Neural cell (in vitro differentiated cells): ENCODE measurements around the gene TPSAB1. TPM values are rescaled to one million over a fixed set of nuclear protein-coding genes. Genes with fewer than 3 reads are reported as not detected.

Experiments used
- H2AFZ ChIP-seq: fragments of 200-600, 300-800 bp; sonication (generic), shearing (Covaris generic); 2 replicates; pipeline ENCODE4 v1.6.0; 2014; ENCODE audit warnings: low read depth, mild to moderate bottlenecking, antibody characterized with exemption, low read length, moderate library complexity
- H3F3A ChIP-seq: fragments of 200-600 bp; shearing (Covaris generic); 2 replicates; pipeline ENCODE4 v1.6.1; 2016; ENCODE audit warnings: mild to moderate bottlenecking, moderate library complexity, mixed read lengths, antibody characterized with exemption, low read length; ENCODE audit not compliant: insufficient read depth, poor library complexity, severe bottlenecking
- H3K27ac ChIP-seq: fragments of 200-600, 300-800 bp; sonication (generic), shearing (Covaris generic); 2 replicates; pipeline ENCODE4 v1.5.1; 2014; ENCODE audit warnings: mild to moderate bottlenecking, low read length, moderate library complexity
- H3K27me3 ChIP-seq: fragments of 300-800, 200-600 bp; sonication (generic), shearing (Covaris generic); 2 replicates; pipeline ENCODE4 v1.6.0; 2014; ENCODE audit warnings: mild to moderate bottlenecking, low read depth, low read length, moderate library complexity; ENCODE audit not compliant: insufficient read depth
- H3K36me3 ChIP-seq: fragments of 300-800, 200-600 bp; sonication (generic), shearing (Covaris generic); 2 replicates; pipeline ENCODE4 v1.5.1; 2014; ENCODE audit warnings: mild to moderate bottlenecking, antibody characterized with exemption, low read length, moderate library complexity; ENCODE audit not compliant: insufficient read depth
- H3K4me2 ChIP-seq: fragments of 300-800, 200-600 bp; sonication (generic), shearing (Covaris generic); 2 replicates; pipeline ENCODE4 v1.6.0; 2014; ENCODE audit warnings: mild to moderate bottlenecking, low read length
- H3K4me3 ChIP-seq: fragments of 300-800, 200-600 bp; sonication (generic), shearing (Covaris generic); 2 replicates; pipeline ENCODE4 v1.5.1; 2014; ENCODE audit warnings: mild to moderate bottlenecking, low read length, moderate library complexity
- H3K79me2 ChIP-seq: fragments of 200-600 bp; shearing (Covaris generic); replicated peaks from 2 replicates; pipeline ENCODE4 v1.6.0; 2014; ENCODE audit warnings: mild to moderate bottlenecking, low read length, moderate library complexity; ENCODE audit not compliant: insufficient read depth
- H3K9ac ChIP-seq: fragments of 300-800, 200-600 bp; sonication (generic), shearing (Covaris generic); 2 replicates; pipeline ENCODE4 v1.6.1; 2016; ENCODE audit warnings: mild to moderate bottlenecking, low read length, mixed read lengths
- H3K9me2 ChIP-seq: fragments of 200-600 bp; shearing (Covaris generic); 2 replicates; pipeline ENCODE4 v1.6.1; 2016; ENCODE audit warnings: mild to moderate bottlenecking, low read length, mixed read lengths; ENCODE audit not compliant: insufficient read depth
- H3K9me3 ChIP-seq: fragments of 200-600, 300-800 bp; sonication (generic), shearing (Covaris generic); 2 replicates; pipeline ENCODE4 v1.6.1; 2016; ENCODE audit warnings: mild to moderate bottlenecking, mixed run types, low read length, moderate library complexity, mixed read lengths
- H4K20me1 ChIP-seq: fragments of 200-600 bp; shearing (Covaris generic); 2 replicates; pipeline ENCODE4 v1.6.1; 2016; ENCODE audit warnings: mild to moderate bottlenecking, mixed run types; ENCODE audit not compliant: insufficient read depth
- CTCF ChIP-seq: fragments of 450-650 bp; IDR thresholded peaks from 2 replicates; pipeline ENCODE4 v1.5.1; 2014; ENCODE audit warnings: antibody characterized with exemption, mild to moderate bottlenecking, moderate library complexity; ENCODE audit not compliant: poor library complexity, severe bottlenecking
- EP300 ChIP-seq: fragments of 450-650 bp; conservative IDR thresholded peaks from 2 replicates; pipeline ENCODE4 v1.6.1; 2014; ENCODE audit warnings: antibody characterized with exemption, mild to moderate bottlenecking, moderate library complexity; ENCODE audit not compliant: poor library complexity, severe bottlenecking
- EZH2 ChIP-seq: fragments of 200-600, 300-800 bp; shearing (Covaris generic), sonication (generic); IDR thresholded peaks from 2 replicates; pipeline ENCODE4 v1.6.1; 2014; ENCODE audit warnings: antibody characterized with exemption, low read length, borderline replicate concordance, mild to moderate bottlenecking; ENCODE audit not compliant: insufficient read depth, poor library complexity, severe bottlenecking
- MXI1 ChIP-seq: fragments of 450-650 bp; conservative IDR thresholded peaks from 2 replicates; pipeline ENCODE4 v1.6.1; 2014; ENCODE audit warnings: antibody characterized with exemption, mild to moderate bottlenecking; ENCODE audit not compliant: poor library complexity, severe bottlenecking
- POLR2AphosphoS5 ChIP-seq: IDR thresholded peaks from 2 replicates; pipeline ENCODE4 v1.6.1; 2012
- RAD21 ChIP-seq: fragments of 450-650 bp; conservative IDR thresholded peaks from 2 replicates; pipeline ENCODE4 v1.6.1; 2014; ENCODE audit warnings: antibody characterized with exemption, mild to moderate bottlenecking, moderate library complexity
- REST ChIP-seq: IDR thresholded peaks from 2 replicates; pipeline ENCODE4 v1.6.1; 2012; ENCODE audit warnings: borderline replicate concordance
- SMC3 ChIP-seq: fragments of 450-650 bp; conservative IDR thresholded peaks from 2 replicates; pipeline ENCODE4 v1.6.1; 2014; ENCODE audit warnings: antibody characterized with exemption, mild to moderate bottlenecking, moderate library complexity; ENCODE audit not compliant: poor library complexity
- TAF1 ChIP-seq: IDR thresholded peaks from 2 replicates; pipeline ENCODE4 v1.6.1; 2012; ENCODE audit warnings: low read depth
- polyA plus RNA-seq: library from polyadenylated mRNA; depleted of rRNA; stranded (reverse); fragments of >200 nt; gene quantifications from 2 replicates; pipeline ENCODE4 v1.2.3, GENCODE V29; 2014

TPSAB1 gene
- polyA plus RNA-seq, 1 donor from 2014 or later = not detected

- TF ChIP-seq SMC3 (no peak), TAF1 (no peak), RAD21 (no peak), EP300 (no peak), CTCF (no peak), MXI1 (no peak), REST (no peak), EZH2 (no peak), POLR2AphosphoS5 (no peak)
- no peak overlapping the region for H2AFZ ChIP-seq
- H3K9me2 ChIP-seq = no peaks in the 10 kb centered on the region
- H3K36me3 ChIP-seq = no peaks in the 10 kb centered on the region
- H3K27ac ChIP-seq = no peak overlapping the region
- no peaks in the 10 kb centered on the region for H3F3A ChIP-seq
- H3K9ac ChIP-seq = no peak overlapping the region
- H3K79me2 ChIP-seq = no peaks in the 10 kb centered on the region
- H3K27me3 ChIP-seq = no peaks in the 10 kb centered on the region
- no peak overlapping the region for H3K4me2 ChIP-seq
- H3K9me3 ChIP-seq = no peaks in the 10 kb centered on the region
- H3K4me3 ChIP-seq = no peak overlapping the region
- H4K20me1 ChIP-seq = no peaks in the 10 kb centered on the region
Observed at GRCh38 chr16:1216296-1216619, 24.2 kb upstream of the TPSAB1 start.

GRCh38 chr16:1216681-1217400 lies 23.7 kb upstream of the TPSAB1 start:
- Histone ChIP-seq H3K36me3 (no peaks in the 10 kb centered on the region), H4K20me1 (no peaks in the 10 kb centered on the region), H3K79me2 (no peaks in the 10 kb centered on the region)

More at GRCh38 chr16:1216681-1217400, 23.7 kb upstream of the TPSAB1 start:
- no peak overlapping the region for H3K9ac ChIP-seq
- no peaks in the 10 kb centered on the region for H3K27me3 ChIP-seq
- TF ChIP-seq POLR2AphosphoS5 = no peak
- no peak for TF ChIP-seq MXI1
- no peak for TF ChIP-seq EZH2
- no peak for TF ChIP-seq EP300
- no peak for TF ChIP-seq SMC3
- no peak for TF ChIP-seq CTCF
- no peak for TF ChIP-seq REST
- no peak for TF ChIP-seq RAD21
- TF ChIP-seq TAF1 = no peak
- H3K4me2 ChIP-seq = no peak overlapping the region
- no peak overlapping the region for H3K4me3 ChIP-seq
- H3K27ac ChIP-seq = no peak overlapping the region
- no peak overlapping the region for H2AFZ ChIP-seq
- H3F3A ChIP-seq = no peaks in the 10 kb centered on the region
- no peaks in the 10 kb centered on the region for H3K9me3 ChIP-seq
- H3K9me2 ChIP-seq = no peaks in the 10 kb centered on the region
